ENCODE data around the gene SNAPC3.

- TF ChIP-seq SRF (IDR thresholded peaks at IDR 0.05; ENCODE audit: low read depth) = no peak
- no peak for TF ChIP-seq CTCF (IDR thresholded peaks at IDR 0.05 in 2 of 3, conservative IDR thresholded peaks at IDR 0.05 in 1 of 3; ENCODE audit: borderline replicate concordance in 1 of 3, insufficient read depth in 1 of 3, low read depth in 2 of 3, low read length in 2 of 3)
- no peak for TF ChIP-seq EZH2 (IDR thresholded peaks at IDR 0.05)
- no peak for TF ChIP-seq POLR2AphosphoS5 (IDR thresholded peaks at IDR 0.05; ENCODE audit: low read depth, low read length)
- TF ChIP-seq ZNF274 (IDR thresholded peaks at IDR 0.05; ENCODE audit: low read depth, low read length) = no peak
- no peak for TF ChIP-seq RAD21 (IDR thresholded peaks at IDR 0.05; ENCODE audit: low read depth)
Observed at GRCh38 chr9:15400281-15400941, 22.3 kb upstream of the SNAPC3 start.
